A549 treated with AZD2906 at 1 μM for 4 hours (cell line): ENCODE measurements around the gene OR7C1. TPM values are rescaled to one million over a fixed set of nuclear protein-coding genes. Genes with fewer than 3 reads are reported as not detected.

Experiments
- total RNA-seq: library from RNA; stranded (reverse); fragments of 200-300 nt; extraction: Qiagen RNA extraction; gene quantifications from 5 replicates; pipeline ENCODE4 v1.2.3, GENCODE V29; 2022

Gene OR7C1
- total RNA-seq, result not detected in 5 replicates

DNA sequence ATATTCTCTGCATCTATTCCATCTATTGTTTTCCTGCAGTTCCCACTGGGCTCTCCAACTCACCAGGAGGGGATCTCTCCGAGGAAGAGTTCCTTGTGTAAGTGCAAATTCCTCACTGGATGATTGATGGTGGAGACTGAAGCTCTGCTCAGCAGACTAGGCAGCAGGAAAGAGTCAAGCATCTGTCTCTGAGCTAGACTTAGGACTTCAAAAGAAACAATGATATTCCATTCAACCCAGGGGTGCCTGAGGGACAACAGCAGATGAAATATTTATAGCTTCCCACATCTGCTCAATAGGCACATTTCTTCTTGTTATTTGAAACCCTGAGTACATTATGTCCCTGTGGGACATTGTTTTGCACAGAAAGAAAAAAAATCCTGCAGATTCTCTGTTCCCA lies at the start of gene OR7C1, which contains the start of gene OR7A5:
Gene OR7C1 (minus strand): TSS at position 175 of the 400 bp plus-strand sequence. CDS start 35,049 bp downstream, outside the sequence.
Gene OR7A5 (minus strand): TSS at position 175 of the 400 bp plus-strand sequence. CDS start 6,944 bp downstream, outside the sequence.

DNA sequence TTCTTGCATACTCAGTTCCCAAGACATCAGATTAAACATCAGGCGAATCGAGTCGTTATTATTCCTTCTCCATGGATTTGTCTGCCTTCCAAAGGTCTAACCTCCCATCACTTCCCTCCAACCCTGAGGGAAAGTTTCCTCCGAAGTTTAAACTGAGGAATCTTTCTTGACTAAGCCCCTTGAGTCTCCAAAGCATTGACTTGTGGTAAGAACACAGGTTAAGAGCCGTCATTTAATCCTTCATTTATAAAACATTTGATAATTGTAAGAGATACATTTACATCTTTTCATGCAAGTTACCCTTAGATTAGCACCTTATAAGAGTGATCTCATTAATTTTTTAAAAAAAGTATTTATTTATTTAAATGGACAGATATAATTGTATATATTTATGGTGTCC lies 13.8 kb upstream of the OR7C1 start, which contains the start of gene OR7A10:
Gene OR7A10 (minus strand): TSS at position 101 of the 400 bp plus-strand sequence. CDS start 7,045 bp downstream, outside the sequence.

GRCh38 chr19:14778110-14778845 lies 56.7 kb downstream of the OR7C1 start, which contains the start of gene ADGRE2:
Gene ADGRE2, minus strand, starts transcription at chr19:14778560. Its CDS starts 1,804 bp downstream, at chr19:14776756.

Other genes with a start within 250 kb of the OR7C1 start
- gene ADGRE3, start 160.3 kb downstream of the OR7C1 start, total RNA-seq, result not detected in 5 replicates
- gene ZNF333, start 145.1 kb downstream of the OR7C1 start, total RNA-seq, result 2.7 to 3.4 TPM (median 3.0 TPM) in 5 replicates
- gene ADGRE2, start 56.6 kb downstream of the OR7C1 start, total RNA-seq, result 0.51 to 1.1 TPM (median 0.66 TPM) in 5 replicates
- gene OR7A5, start within 50 bp of the OR7C1 start, total RNA-seq, result not detected in 5 replicates
- gene OR7A10, start 13.7 kb upstream of the OR7C1 start, total RNA-seq, result not detected in 5 replicates
- not detected in 5 replicates for gene OR7A17, start 50.9 kb upstream of the OR7C1 start, total RNA-seq
- gene OR7C2, start 106.3 kb upstream of the OR7C1 start, total RNA-seq, result not detected in 5 replicates
- not detected in 5 replicates for gene SLC1A6, start 144.7 kb upstream of the OR7C1 start, total RNA-seq
- gene CASP14, start 214.3 kb upstream of the OR7C1 start, total RNA-seq, result not detected in 5 replicates
- not detected in 5 replicates for gene OR1I1, start 247.0 kb upstream of the OR7C1 start, total RNA-seq